Fibroblast of skin of back (primary cell): Measurements from ENCODE around the gene CCNB2.

Experiments
- DNase-seq: peaks from one replicate; pipeline ENCODE4 v3.0.0-alpha.2; 2013

CCNB2 gene

DNA sequence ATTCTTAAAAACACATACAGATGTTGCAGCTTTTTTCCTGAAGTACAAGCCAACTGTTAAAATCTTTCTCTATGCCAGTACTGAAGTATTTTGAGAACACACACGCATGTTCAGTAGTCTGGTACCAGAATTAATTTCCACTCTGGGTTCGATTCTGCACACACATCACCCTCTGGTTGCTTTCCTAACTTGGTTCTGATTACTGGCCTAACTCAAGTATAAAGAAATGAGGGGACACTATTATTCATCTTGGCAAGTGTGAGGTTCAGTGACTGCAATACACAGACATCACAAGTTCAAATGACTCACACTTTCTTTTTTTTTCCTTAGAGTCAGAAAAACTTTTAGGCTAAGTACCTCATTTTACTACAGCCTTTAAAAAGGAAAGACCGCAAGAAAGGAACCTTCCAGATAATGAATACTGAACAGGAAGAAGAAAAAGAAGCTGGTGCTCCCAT lies 64.3 kb downstream of the CCNB2 start:
- peak; percentile 75 for DNase-seq

DNA sequence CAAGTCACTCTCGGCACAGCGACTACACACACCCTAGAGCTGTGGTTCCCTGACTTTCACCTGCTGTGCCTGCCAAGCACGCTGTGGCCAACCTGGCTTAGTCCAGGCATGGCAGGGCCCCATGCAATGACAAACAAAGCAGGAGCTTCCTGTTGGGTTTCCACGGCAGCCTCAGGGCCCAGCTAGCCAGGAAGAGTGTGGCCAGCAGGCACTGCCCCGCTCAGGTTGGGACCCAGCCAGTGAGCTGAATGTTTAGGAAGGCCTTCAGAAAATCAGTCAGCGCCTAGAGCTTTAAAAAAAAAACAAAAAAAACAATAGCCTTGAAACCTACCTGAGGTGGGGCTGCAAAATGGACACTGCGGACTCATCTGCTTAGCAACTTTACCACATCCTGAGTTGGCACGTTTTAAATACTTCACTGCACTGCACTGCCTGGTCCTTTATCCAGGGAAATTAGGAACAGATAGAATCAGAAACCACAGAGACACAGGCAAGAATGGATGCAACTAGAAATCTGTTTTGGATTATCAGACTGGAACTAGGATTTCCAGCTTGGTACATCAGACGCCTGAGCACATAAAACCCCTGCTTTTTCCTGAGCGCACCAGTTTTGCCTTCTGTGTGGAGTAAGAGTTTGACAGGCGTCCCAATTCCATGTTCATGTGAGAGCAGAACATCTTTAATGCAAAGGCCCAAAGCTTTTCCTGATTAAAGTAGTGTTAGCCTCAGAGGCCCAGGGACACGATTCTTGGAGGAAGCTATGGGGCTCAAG lies 65.5 kb downstream of the CCNB2 start:
- peak; percentile 76 for DNase-seq

DNA sequence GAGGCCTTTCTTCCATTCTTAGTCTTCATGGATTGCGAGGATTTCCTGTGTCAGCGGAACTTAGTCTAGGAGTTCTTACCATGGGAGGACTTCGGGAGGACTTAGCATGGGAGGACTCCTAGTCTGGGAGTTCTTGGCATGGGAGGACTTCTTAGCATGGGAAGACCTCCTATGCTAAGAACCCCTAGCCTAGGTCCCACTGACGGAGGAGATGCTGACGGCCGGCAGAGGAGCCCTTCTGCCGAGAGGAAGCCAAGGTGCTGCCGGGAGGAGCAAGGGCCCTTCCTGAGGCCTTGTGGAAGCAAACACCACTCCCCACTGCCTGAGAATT lies 66.1 kb downstream of the CCNB2 start:
- DNase-seq = no peak

DNA sequence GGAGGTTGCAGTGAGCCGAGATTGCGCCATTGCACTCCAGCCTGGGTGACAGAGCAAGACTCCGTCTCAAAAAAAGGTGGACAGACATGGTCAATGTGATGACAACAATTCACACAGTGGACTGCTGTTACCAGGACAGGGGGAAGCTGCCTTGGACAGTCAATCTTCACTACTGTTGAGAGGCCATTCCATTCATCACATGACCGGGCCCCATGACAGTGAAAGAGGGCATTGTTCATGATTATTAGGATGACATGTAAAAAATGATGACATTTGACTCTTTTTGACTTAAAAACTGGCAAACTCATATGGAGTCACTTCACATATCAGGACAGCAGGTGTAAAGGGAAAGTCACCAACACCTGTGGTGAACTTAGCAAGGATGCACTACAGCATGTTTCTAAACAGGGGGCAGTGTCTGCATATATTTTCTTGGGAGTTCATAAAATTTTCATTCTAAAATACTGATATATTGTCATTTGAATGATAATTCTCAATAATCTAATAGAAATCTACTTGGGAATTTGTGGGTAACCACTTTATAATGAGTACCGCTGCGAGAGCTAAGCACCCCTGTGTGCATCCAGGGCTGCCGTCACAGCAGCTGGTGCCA lies 67.4 kb downstream of the CCNB2 start:
- DNase-seq = no peak

DNA sequence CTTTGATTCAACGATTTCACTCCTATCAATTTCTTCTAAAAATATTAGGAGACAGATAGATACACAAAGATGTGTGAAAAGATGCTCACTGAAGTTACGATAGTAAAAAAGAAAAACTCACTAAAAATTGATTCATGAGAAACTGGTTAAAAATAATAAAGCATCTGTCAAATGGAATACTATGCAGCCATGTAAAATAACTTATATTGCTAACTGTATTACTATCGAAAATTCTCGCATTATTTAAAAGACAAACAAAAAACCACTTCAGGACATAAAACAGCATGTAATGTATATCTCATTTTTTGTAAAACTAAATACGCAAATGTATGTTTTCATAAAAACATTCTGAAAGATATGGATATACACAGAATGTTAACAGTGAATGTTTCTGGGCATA lies 68.2 kb downstream of the CCNB2 start:
- DNase-seq = no peak

DNA sequence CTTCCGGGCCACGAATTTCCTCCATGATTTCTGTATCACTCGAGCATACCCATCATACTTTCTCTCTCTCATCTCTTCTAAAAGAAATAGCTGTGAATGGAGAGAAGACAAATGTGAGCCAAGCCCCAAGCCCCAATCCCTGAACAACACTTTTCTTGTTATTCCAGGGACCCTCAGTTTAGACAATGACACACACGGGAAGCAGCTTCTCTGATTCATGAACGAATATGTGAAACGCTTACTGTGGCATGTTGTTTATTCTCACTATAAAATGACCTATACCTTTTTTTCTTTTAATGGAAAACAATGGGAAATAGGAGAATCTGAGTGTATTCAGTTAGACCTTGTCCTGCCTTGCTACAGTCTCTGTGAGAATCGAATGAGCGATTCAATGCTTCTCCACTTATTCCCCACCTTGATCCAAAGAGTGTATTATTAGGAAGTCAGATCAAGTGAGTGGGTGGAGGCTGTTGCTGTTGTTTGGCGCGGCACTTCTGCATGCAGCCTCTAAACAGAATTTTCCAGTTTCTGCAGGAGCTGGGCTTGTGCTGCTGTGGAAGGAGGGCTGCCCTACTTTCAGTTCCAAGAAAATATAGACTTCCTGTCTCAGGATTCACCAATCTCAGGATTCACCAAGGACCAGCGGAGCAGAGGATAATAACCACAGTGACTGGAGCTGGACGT lies 69.3 kb downstream of the CCNB2 start:
- DNase-seq = peak; percentile 62
